ENCODE measurements around the gene PDHX. TPM values are rescaled to one million over a fixed set of nuclear protein-coding genes. Genes with fewer than 3 reads are reported as not detected.

Gene PDHX
- total RNA-seq (100 to 1,000 TPM in 7 of 9 donors, 10 to 100 TPM in 2; 87.0 to 204 (median 138) TPM), polyA plus RNA-seq (10 to 100 TPM; 74.0 to 94.9 TPM)
- long read RNA-seq, donor 1, transcript PDHX-201 (11 exons, 2,389 nt): major isoform, 167 of 212 reads
- long read RNA-seq, donor 1, partial matches to known transcripts: 27 of 212 reads
- long read RNA-seq, donor 1, other reads (novel, unspliced or antisense): 14 of 212 reads
- long read RNA-seq, donor 2, transcript PDHX-201 (11 exons, 2,389 nt): major isoform, 743 of 938 reads
- long read RNA-seq, donor 2, transcript PDHX-202 (6 exons, 952 nt): minor isoform, 18 of 938 reads
- long read RNA-seq, donor 2, partial matches to known transcripts: 140 of 938 reads
- long read RNA-seq, donor 2, other reads (novel, unspliced or antisense): 36 of 938 reads
- long read RNA-seq, donor 3, transcript PDHX-201 (11 exons, 2,389 nt): major isoform, 141 of 174 reads
- long read RNA-seq, donor 3, partial matches to known transcripts: 23 of 174 reads
- long read RNA-seq, donor 3, other reads (novel, unspliced or antisense): 9 of 174 reads

GRCh38 chr11:34916015-34916842 lies at the start of gene PDHX, which contains the start of gene APIP:
PDHX (plus strand) TSS chr11:34916618; CDS start chr11:34916656, 38 bp downstream.
APIP (minus strand) TSS chr11:34916379; CDS start chr11:34916284, 95 bp downstream.
- Histone ChIP-seq H3K9me3 (no peaks in the 10 kb centered on the region), H3K27ac (peak within 1 kb of the TSS; percentile 85 to 99 (median 96)), H3K36me3 (peaks cover 0 to 14% (median 4%) of the 10 kb centered on the region in 9 donors), H3K4me1 (peaks cover 0 to 47% (median 27%) of the 10 kb centered on the region in 12 donors), H3K27me3 (no peaks in the 10 kb centered on the region), H3K4me3 (peak within 1 kb of the TSS; percentile 54 to 96 (median 78))
- WGBS, 4 donors: 0 to 1% (median 1%) methylated on average over 34 to 79 of the region's 79 CpGs
- peak; percentile 98 to 100 (median 99) for DNase-seq
- ATAC-seq: peak; percentile 95 to 99 (median 96)
- intact Hi-C loops (cut with DNase I): loop anchor here in 1 of 10 donors (10.0 kb wide), 1 partner anchor 1589 kb away; no protein-coding TSS in a partner anchor
- TF ChIP-seq POLR2A (IDR thresholded peaks at IDR 0.05) (peak; percentile 98 to 99), CTCF (IDR thresholded peaks at IDR 0.05) (no peak)

GRCh38 chr11:34869425-34869824 lies 47.0 kb upstream of the PDHX start:
- Histone ChIP-seq H3K9me3 (no peaks in the 10 kb centered on the region), H3K4me3 (no peak overlapping the region), H3K27ac (no peak overlapping the region), H3K36me3 (peaks cover 0 to 5% (median 0%) of the 10 kb centered on the region in 9 donors), H3K27me3 (no peaks in the 10 kb centered on the region), H3K4me1 (peaks cover 0 to 1% (median 0%) of the 10 kb centered on the region in 12 donors)
- intact Hi-C loops (cut with DNase I): no loop called here
- no peak for ATAC-seq
- 77 to 84% (median 81%) methylated on average over 3 of the region's 3 CpGs for WGBS, 4 donors
- DNase-seq: no peak
- no peak for TF ChIP-seq POLR2A (IDR thresholded peaks at IDR 0.05)
- no peak for TF ChIP-seq CTCF (IDR thresholded peaks at IDR 0.05)

- no peak for DNase-seq
- no peak overlapping the region for H3K4me3 ChIP-seq
- 70 to 76% (median 74%) methylated on average over 5 of the region's 5 CpGs for WGBS, 4 donors
- H3K36me3 ChIP-seq: peaks cover 0 to 6% (median 0%) of the 10 kb centered on the region in 9 donors
- no peak overlapping the region for H3K27ac ChIP-seq
- TF ChIP-seq CTCF (IDR thresholded peaks at IDR 0.05): no peak
- TF ChIP-seq POLR2A (IDR thresholded peaks at IDR 0.05): no peak
- H3K9me3 ChIP-seq: peaks cover 0 to 3% (median 0%) of the 10 kb centered on the region in 12 donors
- no peaks in the 10 kb centered on the region for H3K27me3 ChIP-seq
- intact Hi-C loops (cut with DNase I): no loop called here
- no peaks in the 10 kb centered on the region for H3K4me1 ChIP-seq
- ATAC-seq: no peak
These were observed 45.7 kb upstream of the PDHX start for GRCh38 chr11:34870548-34871196.

Data from heart left ventricle (tissue), 16 donors.